PC-3 (cell line): ENCODE data around the gene SERPINE1. TPM values are rescaled to one million over a fixed set of nuclear protein-coding genes. Genes with fewer than 3 reads are reported as not detected.

Experiments
- ATAC-seq: fragments of 200-7000 bp; cut with Tn5 transposase; 2 replicates; pipeline ENCODE4 v1.9.1; 2020; ENCODE audit warnings: mild to moderate bottlenecking, moderate library complexity
- BruUV-seq: library from RNA; stranded (reverse); fragments of 400-500 nt; replicated peaks from 2 replicates; lab custom pipeline; 2021; lab: Mats Ljungman, UMichigan
- CTCF ChIA-PET: fragments of 300-600 bp; sonication (Branson Sonifier 250); formaldehyde crosslinking; loops from one replicate; lab custom pipeline; 2022; ENCODE audit warnings: antibody characterized with exemption; lab: Charles Lee
- POLR2A ChIA-PET: fragments of 300-600 bp; sonication (Branson Sonifier 250); formaldehyde crosslinking; loops from one replicate; lab custom pipeline; 2022; ENCODE audit warnings: antibody characterized with exemption; ENCODE audit not compliant: unreplicated experiment; lab: Charles Lee
- DNase-seq: peaks from one replicate; pipeline ENCODE4 v3.0.0-alpha.2; 2015
- H2AFZ ChIP-seq: fragments of 300-600 bp; sonication (generic); 2 replicates; pipeline ENCODE4 v1.6.0; 2016; ENCODE audit warnings: antibody characterized with exemption, low read length
- H3F3A ChIP-seq: fragments of 300-600 bp; sonication (generic); one replicate; pipeline ENCODE4 v1.6.0; 2017; ENCODE audit warnings: antibody characterized with exemption, low read length, control low read depth, mild to moderate bottlenecking; ENCODE audit not compliant: unreplicated experiment
- H3K27ac ChIP-seq: fragments of 300-600 bp; sonication (generic); 2 replicates; pipeline ENCODE4 v1.5.1; 2016; ENCODE audit warnings: mild to moderate bottlenecking, low read length
- H3K27me3 ChIP-seq: fragments of 300-600 bp; sonication (generic); 2 replicates; pipeline ENCODE4 v1.6.1; 2016; ENCODE audit warnings: low read length, mixed read lengths
- H3K36me3 ChIP-seq: fragments of 300-600 bp; sonication (generic); 2 replicates; pipeline ENCODE4 v1.6.1; 2016; ENCODE audit warnings: low read depth, mixed run types, low read length, mixed read lengths
- H3K4me1 ChIP-seq: fragments of 300-600 bp; sonication (generic); 2 replicates; pipeline ENCODE4 v1.5.1; 2016; ENCODE audit warnings: low read length; ENCODE audit not compliant: insufficient read depth
- H3K4me2 ChIP-seq: fragments of 300-600 bp; sonication (generic); 2 replicates; pipeline ENCODE4 v1.6.0; 2016; ENCODE audit warnings: low read length
- H3K4me3 ChIP-seq: fragments of 300-600 bp; sonication (generic); 2 replicates; pipeline ENCODE4 v1.5.1; 2016; ENCODE audit warnings: mild to moderate bottlenecking, low read length, mixed read lengths
- H3K79me2 ChIP-seq: fragments of 300-600 bp; sonication (generic); 2 replicates; pipeline ENCODE4 v1.6.1; 2017; ENCODE audit warnings: low read length, mixed read lengths
- H3K9ac ChIP-seq: fragments of 300-600 bp; sonication (generic); 2 replicates; pipeline ENCODE4 v1.6.0; 2016; ENCODE audit warnings: mild to moderate bottlenecking, low read length
- H3K9me2 ChIP-seq: fragments of 300-600 bp; sonication (generic); replicated peaks from 2 replicates; pipeline ENCODE4 v1.6.1; 2016; ENCODE audit warnings: mixed run types, low read length, mixed read lengths
- H3K9me3 ChIP-seq: fragments of 300-600 bp; sonication (generic); 2 replicates; pipeline ENCODE4 v1.6.1; 2016; ENCODE audit warnings: low read length, mixed read lengths
- H4K20me1 ChIP-seq: fragments of 300-600 bp; sonication (generic); 2 replicates; pipeline ENCODE4 v1.6.1; 2016; ENCODE audit warnings: low read length, mixed read lengths
- EZH2 ChIP-seq: fragments of 300-600 bp; sonication (generic); IDR thresholded peaks from one replicate; pipeline ENCODE4 v1.6.1; 2017; ENCODE audit warnings: antibody characterized with exemption, mild to moderate bottlenecking, low read length; ENCODE audit not compliant: unreplicated experiment
- EZH2phosphoT487 ChIP-seq: fragments of 300-600 bp; sonication (generic); IDR thresholded peaks from 2 replicates; pipeline ENCODE4 v1.6.1; 2018; ENCODE audit warnings: mild to moderate bottlenecking, antibody characterized with exemption, low read length, borderline replicate concordance
- intact Hi-C: fragments of 100-400 bp; cut with micrococcal nuclease; formaldehyde crosslinking; loops from 2 replicates; pipeline ENCODE4 v1.9.0; 2023
- total RNA-seq: library from RNA; depleted of rRNA; stranded (reverse); fragments of >200 nt; gene quantifications from 2 replicates; pipeline ENCODE4 v1.2.3, GENCODE V29; 2014
- TF ChIP-seq, protein P1 (sequence below): fragments of 300-600 bp; sonication (generic); conservative IDR thresholded peaks from 2 replicates; pipeline ENCODE4 v1.5.1; 2017; ENCODE audit warnings: antibody characterized with exemption, low read depth, mild to moderate bottlenecking, low read length

SERPINE1 gene
- total RNA-seq, 1 experiment from 2014 or later: 46.1 TPM

- Histone ChIP-seq H2AFZ (0 out of 2 replicates have a peak overlapping the region, but pooled peaks have one; percentile 40), H3K9me2 (no peaks in the 10 kb centered on the region), H3K36me3 (no peaks in the 10 kb centered on the region), H3K27ac (peak overlapping the region; percentile 78), H3K9me3 (no peaks in the 10 kb centered on the region), H3K27me3 (no peaks in the 10 kb centered on the region), H3K9ac (peak overlapping the region; percentile 51), H4K20me1 (no peaks in the 10 kb centered on the region), H3F3A (no peaks in the 10 kb centered on the region), H3K79me2 (no peaks in the 10 kb centered on the region), H3K4me3 (no peak overlapping the region), H3K4me2 (peak overlapping the region; percentile 43; the same call in 1 of the 2 replicates), H3K4me1 (peaks cover 42% of the 10 kb centered on the region)
- TF ChIP-seq EZH2 (no peak), EZH2phosphoT487 (no peak)
- TF ChIP-seq, protein P1, sequence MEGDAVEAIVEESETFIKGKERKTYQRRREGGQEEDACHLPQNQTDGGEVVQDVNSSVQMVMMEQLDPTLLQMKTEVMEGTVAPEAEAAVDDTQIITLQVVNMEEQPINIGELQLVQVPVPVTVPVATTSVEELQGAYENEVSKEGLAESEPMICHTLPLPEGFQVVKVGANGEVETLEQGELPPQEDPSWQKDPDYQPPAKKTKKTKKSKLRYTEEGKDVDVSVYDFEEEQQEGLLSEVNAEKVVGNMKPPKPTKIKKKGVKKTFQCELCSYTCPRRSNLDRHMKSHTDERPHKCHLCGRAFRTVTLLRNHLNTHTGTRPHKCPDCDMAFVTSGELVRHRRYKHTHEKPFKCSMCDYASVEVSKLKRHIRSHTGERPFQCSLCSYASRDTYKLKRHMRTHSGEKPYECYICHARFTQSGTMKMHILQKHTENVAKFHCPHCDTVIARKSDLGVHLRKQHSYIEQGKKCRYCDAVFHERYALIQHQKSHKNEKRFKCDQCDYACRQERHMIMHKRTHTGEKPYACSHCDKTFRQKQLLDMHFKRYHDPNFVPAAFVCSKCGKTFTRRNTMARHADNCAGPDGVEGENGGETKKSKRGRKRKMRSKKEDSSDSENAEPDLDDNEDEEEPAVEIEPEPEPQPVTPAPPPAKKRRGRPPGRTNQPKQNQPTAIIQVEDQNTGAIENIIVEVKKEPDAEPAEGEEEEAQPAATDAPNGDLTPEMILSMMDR: no peak
- TSS peak; percentile 95 for BruUV-seq
- ChIA-PET POLR2A (interaction anchor here (0.6 to 0.7 kb wide), 3 partner anchors 38 to 79 kb away, joined by 3 to 19 read pairs (median 6); partner anchors contain the start of gene TRIM56), CTCF (no interaction called here)
- ATAC-seq (peak; percentile 48), DNase-seq (peak; percentile 64)
- intact Hi-C loops: loop anchor here (1.0 to 2.0 kb wide), 2 partner anchors 14 to 24 kb away; no protein-coding TSS in a partner anchor
Measured at GRCh38 chr7:101124376-101125056, 2.4 kb upstream of the SERPINE1 start.

GRCh38 chr7:101125989-101126650 is 784 bp upstream of the SERPINE1 start:
- H3K27ac ChIP-seq: 0 out of 2 replicates have a peak overlapping the region, but pooled peaks have one; percentile 21
- H3K9me2 ChIP-seq: no peaks in the 10 kb centered on the region
- ATAC-seq (peak; percentile 3; the same call in 1 of the 2 replicates), DNase-seq (no peak)
- no peaks in the 10 kb centered on the region for H4K20me1 ChIP-seq
- H3K9me3 ChIP-seq: no peaks in the 10 kb centered on the region
- H3K27me3 ChIP-seq: no peaks in the 10 kb centered on the region
- CTCF ChIA-PET: no interaction called here
- no peak overlapping the region for H3K9ac ChIP-seq
- no peaks in the 10 kb centered on the region for H3F3A ChIP-seq
- 0 out of 2 replicates have a peak overlapping the region, but pooled peaks have one; percentile 44 for H2AFZ ChIP-seq
- no peaks in the 10 kb centered on the region for H3K79me2 ChIP-seq
- no peak overlapping the region for H3K4me3 ChIP-seq
- H3K4me1 ChIP-seq: peaks cover 42% of the 10 kb centered on the region
- no peak overlapping the region for H3K4me2 ChIP-seq
- no TSS peak for BruUV-seq
- POLR2A ChIA-PET: no interaction called here
- no peaks in the 10 kb centered on the region for H3K36me3 ChIP-seq
- intact Hi-C loops: loop anchor here (2.0 kb wide), 1 partner anchor 25 kb away; no protein-coding TSS in a partner anchor
- TF ChIP-seq, protein P1: no peak
- TF ChIP-seq EZH2: no peak
- TF ChIP-seq EZH2phosphoT487: no peak
